ENCODE measurements around the gene CRISPLD2. TPM values are rescaled to one million over a fixed set of nuclear protein-coding genes. Genes with fewer than 3 reads are reported as not detected.

The CRISPLD2 gene
- total and polyA plus RNA-seq, 12 donors: 7.9 to 48.1 (median 15.2) TPM

DNA sequence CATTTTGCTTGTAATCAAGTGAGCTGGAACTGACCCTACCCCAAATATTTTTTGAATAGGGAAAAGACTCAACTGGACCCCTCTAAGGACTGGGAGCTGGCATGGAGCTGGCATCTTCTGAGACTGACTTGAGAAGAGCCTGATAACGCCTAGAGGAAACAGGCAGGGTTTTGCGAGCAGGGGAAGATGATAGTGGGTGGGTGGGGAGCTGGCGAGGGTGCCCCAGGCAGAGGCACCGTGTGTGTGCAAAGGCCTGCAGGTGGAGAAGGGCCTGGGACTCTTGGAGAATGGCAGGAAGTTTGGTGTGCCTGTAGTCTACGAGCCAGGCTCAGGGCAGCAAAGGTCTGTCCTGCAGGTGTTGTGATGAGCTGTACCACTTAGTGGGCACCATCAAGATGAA, 4.1 kb downstream of the CRISPLD2 start:
- WGBS, 2 donors: 58 to 84% methylated on average over 5 of the region's 5 CpGs
- Histone ChIP-seq H3K27me3 (peaks cover 0 to 21% (median 9%) of the 10 kb centered on the region in 7 donors), H3K9me3 (no peaks in the 10 kb centered on the region), H3K27ac (peak overlapping the region in 4 of 10 donors; percentile 30 to 89 (median 60)), H3K36me3 (peaks cover 0 to 10% (median 0%) of the 10 kb centered on the region in 9 donors), H3K4me3 (no peak overlapping the region), H3K4me1 (peaks cover 0 to 78% (median 34%) of the 10 kb centered on the region in 9 donors)
- no peak for ATAC-seq
- no peak for DNase-seq
- intact Hi-C loops (cut with DNase I): no loop called here
- TF ChIP-seq, protein P1, sequence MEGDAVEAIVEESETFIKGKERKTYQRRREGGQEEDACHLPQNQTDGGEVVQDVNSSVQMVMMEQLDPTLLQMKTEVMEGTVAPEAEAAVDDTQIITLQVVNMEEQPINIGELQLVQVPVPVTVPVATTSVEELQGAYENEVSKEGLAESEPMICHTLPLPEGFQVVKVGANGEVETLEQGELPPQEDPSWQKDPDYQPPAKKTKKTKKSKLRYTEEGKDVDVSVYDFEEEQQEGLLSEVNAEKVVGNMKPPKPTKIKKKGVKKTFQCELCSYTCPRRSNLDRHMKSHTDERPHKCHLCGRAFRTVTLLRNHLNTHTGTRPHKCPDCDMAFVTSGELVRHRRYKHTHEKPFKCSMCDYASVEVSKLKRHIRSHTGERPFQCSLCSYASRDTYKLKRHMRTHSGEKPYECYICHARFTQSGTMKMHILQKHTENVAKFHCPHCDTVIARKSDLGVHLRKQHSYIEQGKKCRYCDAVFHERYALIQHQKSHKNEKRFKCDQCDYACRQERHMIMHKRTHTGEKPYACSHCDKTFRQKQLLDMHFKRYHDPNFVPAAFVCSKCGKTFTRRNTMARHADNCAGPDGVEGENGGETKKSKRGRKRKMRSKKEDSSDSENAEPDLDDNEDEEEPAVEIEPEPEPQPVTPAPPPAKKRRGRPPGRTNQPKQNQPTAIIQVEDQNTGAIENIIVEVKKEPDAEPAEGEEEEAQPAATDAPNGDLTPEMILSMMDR (IDR thresholded peaks at IDR 0.05): no peak

DNA sequence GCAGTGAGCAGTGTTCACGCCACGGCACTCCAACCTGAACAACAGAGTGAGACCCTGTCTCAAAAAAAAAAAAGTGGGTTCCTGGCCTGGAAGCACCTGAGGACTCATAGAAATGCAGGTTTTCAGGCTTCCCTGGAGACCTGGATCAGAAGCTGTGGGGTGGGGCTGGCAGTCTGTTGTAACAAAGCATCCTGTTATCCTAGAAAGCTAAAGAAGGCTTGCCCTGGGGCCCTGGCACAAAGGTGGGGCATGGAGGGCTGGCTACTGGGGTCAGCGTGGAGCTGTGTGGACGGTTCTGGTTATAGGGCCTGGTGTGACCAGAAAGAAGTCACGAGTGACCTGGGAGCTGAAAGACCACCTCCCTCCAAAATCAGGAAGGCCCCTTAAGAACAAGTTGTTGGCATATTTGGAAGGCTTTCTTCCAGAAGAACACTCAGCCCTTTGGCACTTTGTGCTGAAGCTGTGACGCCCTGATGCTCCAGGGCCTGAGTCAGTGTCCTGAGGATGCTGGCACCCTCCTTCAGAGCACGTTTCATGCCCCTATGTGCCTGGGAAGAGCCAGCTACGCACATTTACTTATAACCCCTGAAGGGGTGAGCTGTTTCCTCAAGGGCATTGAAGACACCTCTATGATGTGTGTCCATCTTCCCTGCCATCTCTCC, 6.2 kb downstream of the CRISPLD2 start:
- intact Hi-C loops (cut with DNase I): no loop called here
- ATAC-seq (peak in 2 of 8 donors; percentile 3 to 11), DNase-seq (no peak)
- no peaks in the 10 kb centered on the region for H3K9me3 ChIP-seq
- WGBS, 2 donors: 86 to 94% methylated on average over 8 of the region's 8 CpGs
- H3K4me3 ChIP-seq: no peak overlapping the region
- H3K36me3 ChIP-seq: peaks cover 0 to 28% (median 0%) of the 10 kb centered on the region in 9 donors
- TF ChIP-seq, protein P1 (IDR thresholded peaks at IDR 0.05): no peak
- H3K27me3 ChIP-seq: peaks cover 0 to 7% (median 1%) of the 10 kb centered on the region in 7 donors
- H3K27ac ChIP-seq: peak overlapping the region in 8 of 10 donors; percentile 20 to 75 (median 71)
- H3K4me1 ChIP-seq: peaks cover 0 to 68% (median 32%) of the 10 kb centered on the region in 9 donors

DNA sequence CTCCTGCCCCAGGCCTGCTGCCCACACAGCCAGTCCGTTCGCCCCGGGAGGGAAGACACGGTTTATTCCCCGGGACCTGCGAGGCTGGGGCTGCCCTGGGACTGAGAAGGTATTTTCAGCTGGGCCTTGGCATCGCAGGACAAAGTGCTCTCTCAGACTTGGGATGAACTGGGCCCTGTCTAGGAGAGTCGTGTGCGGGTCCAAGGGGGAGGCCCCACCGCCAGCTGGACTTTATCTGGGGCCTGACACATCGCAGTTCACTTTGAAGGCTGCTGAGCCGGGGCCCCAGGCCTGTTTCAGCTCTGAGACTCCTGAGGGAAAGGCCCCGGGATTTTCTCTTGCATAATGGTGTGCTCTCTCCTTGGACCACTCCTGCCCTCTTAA, 6.8 kb downstream of the CRISPLD2 start:
- peak in 1 of 2 donors; percentile 61 for DNase-seq
- TF ChIP-seq, protein P1 (IDR thresholded peaks at IDR 0.05): no peak
- no peak overlapping the region for H3K4me3 ChIP-seq
- no peaks in the 10 kb centered on the region for H3K9me3 ChIP-seq
- peaks cover 0 to 32% (median 0%) of the 10 kb centered on the region in 9 donors for H3K36me3 ChIP-seq
- H3K27me3 ChIP-seq: peaks cover 0 to 7% (median 0%) of the 10 kb centered on the region in 7 donors
- 53 to 57% methylated on average over 13 of the region's 13 CpGs for WGBS, 2 donors
- intact Hi-C loops (cut with DNase I): no loop called here
- H3K27ac ChIP-seq: peak overlapping the region; percentile 9 to 75 (median 70)
- peak in 7 of 8 donors; percentile 29 to 67 (median 59) for ATAC-seq
- peaks cover 0 to 65% (median 32%) of the 10 kb centered on the region in 9 donors for H3K4me1 ChIP-seq

DNA sequence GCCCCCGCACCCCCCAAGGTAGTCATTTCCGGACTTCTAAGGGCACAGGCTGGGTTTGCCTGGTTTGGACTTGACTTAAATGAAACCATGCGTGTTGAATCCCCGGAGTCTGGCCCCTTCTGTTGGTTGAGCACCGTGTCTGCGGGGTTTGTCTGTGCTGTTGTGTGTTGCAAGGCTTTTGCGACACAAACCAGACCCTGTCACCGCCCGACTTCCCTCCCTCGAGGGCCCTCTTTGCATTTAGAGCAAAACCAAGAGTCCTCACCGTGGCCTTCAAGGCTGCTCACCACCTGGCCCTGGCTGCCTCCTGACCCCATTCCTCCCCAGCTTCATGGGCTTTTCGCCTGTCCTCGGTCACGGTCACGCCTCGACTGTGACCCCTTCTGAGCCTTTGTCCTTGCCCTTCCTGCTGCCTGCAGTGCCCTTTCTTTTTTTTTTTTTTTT, 7.4 kb downstream of the CRISPLD2 start:
- Histone ChIP-seq H3K27me3 (peaks cover 0 to 7% (median 0%) of the 10 kb centered on the region in 7 donors), H3K36me3 (peaks cover 0 to 37% (median 0%) of the 10 kb centered on the region in 9 donors), H3K4me3 (no peak overlapping the region), H3K9me3 (no peaks in the 10 kb centered on the region), H3K27ac (peak overlapping the region; percentile 9 to 75 (median 70)), H3K4me1 (peaks cover 0 to 66% (median 34%) of the 10 kb centered on the region in 9 donors)
- no peak for DNase-seq
- TF ChIP-seq, protein P1 (IDR thresholded peaks at IDR 0.05): no peak
- 38 to 42% methylated on average over 16 of the region's 16 CpGs for WGBS, 2 donors
- ATAC-seq: peak in 5 of 8 donors; percentile 4 to 25 (median 13)
- intact Hi-C loops (cut with DNase I): no loop called here

All from heart right ventricle (tissue), 16 donors.